Osteoblast (primary cell): ENCODE data around the gene DCAF8L2. TPM values are rescaled to one million over a fixed set of nuclear protein-coding genes. Genes with fewer than 3 reads are reported as not detected.

Source experiments
- DNase-seq: peaks from one replicate; pipeline ENCODE4 v3.0.0; 2011; ENCODE audit warnings: low spot score, mixed read lengths; ENCODE audit not compliant: insufficient read length; ENCODE audit errors: missing footprints
- H2AFZ ChIP-seq: 2 replicates; pipeline ENCODE4 v1.6.0; 2011; ENCODE audit warnings: mild to moderate bottlenecking, low read length
- H3K27ac ChIP-seq: 2 replicates; pipeline ENCODE4 v1.5.1; 2011; ENCODE audit warnings: mild to moderate bottlenecking, low read depth, low read length, moderate library complexity
- H3K27me3 ChIP-seq: 2 replicates; pipeline ENCODE4 v1.6.0; 2012; ENCODE audit warnings: mild to moderate bottlenecking, control low read depth, inconsistent platforms, low read length, moderate library complexity; ENCODE audit not compliant: insufficient read depth
- H3K36me3 ChIP-seq: 2 replicates; pipeline ENCODE4 v1.5.1; 2011; ENCODE audit warnings: mild to moderate bottlenecking, low read length, control low read depth, moderate library complexity; ENCODE audit not compliant: insufficient read depth
- H3K4me1 ChIP-seq: 2 replicates; pipeline ENCODE4 v1.5.1; 2011; ENCODE audit warnings: mild to moderate bottlenecking, low read length, control low read depth, moderate library complexity; ENCODE audit not compliant: insufficient read depth
- H3K4me2 ChIP-seq: 2 replicates; pipeline ENCODE4 v1.6.0; 2011; ENCODE audit warnings: mild to moderate bottlenecking, low read length; ENCODE audit not compliant: insufficient read depth
- H3K4me3 ChIP-seq: fragments of 200-600 bp; sonication (generic); 3 replicates; pipeline ENCODE4 v1.5.1; 2012; ENCODE audit warnings: mild to moderate bottlenecking, low read length, inconsistent platforms; ENCODE audit not compliant: insufficient read depth
- H3K79me2 ChIP-seq: 2 replicates; pipeline ENCODE4 v1.6.0; 2012; ENCODE audit warnings: mild to moderate bottlenecking, low read length, control low read depth, inconsistent platforms; ENCODE audit not compliant: insufficient read depth
- H3K9me3 ChIP-seq: 2 replicates; pipeline ENCODE4 v1.5.1; 2011; ENCODE audit warnings: low read depth, low read length, control low read depth
- H4K20me1 ChIP-seq: 2 replicates; pipeline ENCODE4 v1.6.0; 2012; ENCODE audit warnings: mild to moderate bottlenecking, low read length, control low read depth; ENCODE audit not compliant: insufficient read depth
- CTCF ChIP-seq: IDR thresholded peaks from 2 replicates; pipeline ENCODE4 v1.5.1; 2011; ENCODE audit warnings: mild to moderate bottlenecking, low read depth, low read length, moderate library complexity; ENCODE audit errors: extremely low read depth
- total RNA-seq: library from RNA; depleted of rRNA; stranded (reverse); fragments of >200 nt; gene quantifications from 2 replicates; pipeline ENCODE4 v1.2.3, GENCODE V29; 2012

The DCAF8L2 gene
- total RNA-seq, 1 donor, result not detected

DNA sequence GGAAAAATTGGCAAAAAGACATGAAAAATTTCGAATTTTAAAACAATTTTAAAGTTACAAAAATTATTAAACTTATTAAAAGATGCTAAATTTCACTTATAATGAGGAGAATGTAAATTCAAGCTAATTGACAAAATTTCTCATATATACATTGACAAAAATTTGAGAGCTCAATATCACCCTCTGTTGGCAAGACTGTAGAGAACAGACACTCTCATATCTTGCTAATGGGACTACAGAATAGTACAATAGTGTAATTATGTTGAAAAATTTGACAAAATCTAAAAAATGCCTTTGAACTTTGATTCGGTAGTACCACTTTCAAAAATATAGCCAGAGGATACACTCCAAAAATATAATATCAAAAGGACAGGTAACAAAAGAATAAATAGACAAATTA is 29.8 kb downstream of the DCAF8L2 start:
- no peak overlapping the region for H2AFZ ChIP-seq
- no peak overlapping the region for H3K4me3 ChIP-seq
- H3K36me3 ChIP-seq, result no peaks in the 10 kb centered on the region
- no peak overlapping the region for H3K4me2 ChIP-seq
- no peaks in the 10 kb centered on the region for H3K9me3 ChIP-seq
- no peak for DNase-seq
- no peaks in the 10 kb centered on the region for H3K79me2 ChIP-seq
- H3K4me1 ChIP-seq, result no peaks in the 10 kb centered on the region
- H3K27ac ChIP-seq, result no peak overlapping the region
- TF ChIP-seq CTCF, result peak; percentile 17
- H3K27me3 ChIP-seq, result no peaks in the 10 kb centered on the region
- H4K20me1 ChIP-seq, result no peaks in the 10 kb centered on the region

DNA sequence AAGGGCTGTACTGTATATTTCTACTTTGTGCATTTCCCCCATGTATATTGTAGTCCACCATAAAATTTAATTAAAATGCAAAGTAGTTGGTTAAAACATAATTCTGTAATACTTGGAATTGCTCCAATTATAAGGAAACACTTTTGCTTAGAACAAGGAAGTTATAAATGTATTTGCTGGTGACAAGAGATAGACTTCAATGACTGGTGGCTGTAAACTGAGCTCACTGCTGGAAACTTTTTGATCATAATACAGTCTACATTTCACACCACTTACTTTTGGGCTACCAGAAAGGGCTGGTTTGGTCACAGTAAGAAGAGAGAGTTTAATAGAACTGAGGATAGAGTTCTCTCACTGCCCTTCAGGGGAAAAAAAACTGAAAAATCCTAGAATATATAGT is 32.7 kb downstream of the DCAF8L2 start:
- Histone ChIP-seq H3K36me3 (no peaks in the 10 kb centered on the region), H3K4me1 (no peaks in the 10 kb centered on the region), H3K9me3 (no peaks in the 10 kb centered on the region), H2AFZ (no peak overlapping the region), H3K4me3 (no peak overlapping the region), H3K27me3 (no peaks in the 10 kb centered on the region), H3K27ac (no peak overlapping the region), H3K79me2 (no peaks in the 10 kb centered on the region), H3K4me2 (no peak overlapping the region), H4K20me1 (no peaks in the 10 kb centered on the region)
- TF ChIP-seq CTCF, result no peak
- DNase-seq, result no peak

GRCh38 chrX:27626066-27626465 is 35.9 kb downstream of the DCAF8L2 start:
- Histone ChIP-seq H3K4me1 (no peaks in the 10 kb centered on the region), H4K20me1 (no peaks in the 10 kb centered on the region), H3K36me3 (no peaks in the 10 kb centered on the region), H3K4me2 (no peak overlapping the region), H3K79me2 (no peaks in the 10 kb centered on the region), H3K4me3 (no peak overlapping the region), H3K27me3 (no peaks in the 10 kb centered on the region), H3K9me3 (no peaks in the 10 kb centered on the region), H2AFZ (no peak overlapping the region), H3K27ac (no peak overlapping the region)
- no peak for DNase-seq
- TF ChIP-seq CTCF, result no peak

DNA sequence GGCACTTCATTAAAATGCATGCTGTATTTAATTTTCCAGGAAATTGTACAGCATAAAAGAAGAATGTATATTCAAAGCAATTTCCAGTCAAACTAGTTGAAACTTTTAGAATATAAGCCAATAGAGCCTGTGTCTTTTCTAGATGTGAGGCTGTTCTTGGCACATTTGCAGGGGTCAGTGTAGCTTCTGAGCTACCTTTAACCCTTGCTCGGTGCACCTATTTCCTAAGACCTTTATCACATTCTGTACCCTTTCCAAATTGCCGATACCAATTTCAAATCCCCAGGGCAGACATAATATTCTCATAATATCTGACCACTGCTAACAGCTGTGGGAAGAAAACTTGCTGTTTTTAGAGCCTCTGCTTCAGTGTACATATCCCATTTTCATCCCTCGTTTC is 43.2 kb downstream of the DCAF8L2 start:
- H3K27ac ChIP-seq, result no peak overlapping the region
- H2AFZ ChIP-seq, result no peak overlapping the region
- H3K9me3 ChIP-seq, result no peaks in the 10 kb centered on the region
- TF ChIP-seq CTCF, result no peak
- DNase-seq, result no peak
- H3K79me2 ChIP-seq, result no peaks in the 10 kb centered on the region
- no peak overlapping the region for H3K4me2 ChIP-seq
- no peaks in the 10 kb centered on the region for H3K27me3 ChIP-seq
- H3K4me3 ChIP-seq, result no peak overlapping the region
- no peaks in the 10 kb centered on the region for H4K20me1 ChIP-seq
- no peaks in the 10 kb centered on the region for H3K36me3 ChIP-seq
- H3K4me1 ChIP-seq, result no peaks in the 10 kb centered on the region
